Activated CD4-positive, CD25-positive, alpha-beta regulatory T cell (primary cell): Measurements from ENCODE around the gene SPAG8.

Experiments used
- DNase-seq, 4 experiments: peaks; one replicate each; lab custom pipeline; 2025; lab: John Stamatoyannopoulos, UW

SPAG8 gene

DNA sequence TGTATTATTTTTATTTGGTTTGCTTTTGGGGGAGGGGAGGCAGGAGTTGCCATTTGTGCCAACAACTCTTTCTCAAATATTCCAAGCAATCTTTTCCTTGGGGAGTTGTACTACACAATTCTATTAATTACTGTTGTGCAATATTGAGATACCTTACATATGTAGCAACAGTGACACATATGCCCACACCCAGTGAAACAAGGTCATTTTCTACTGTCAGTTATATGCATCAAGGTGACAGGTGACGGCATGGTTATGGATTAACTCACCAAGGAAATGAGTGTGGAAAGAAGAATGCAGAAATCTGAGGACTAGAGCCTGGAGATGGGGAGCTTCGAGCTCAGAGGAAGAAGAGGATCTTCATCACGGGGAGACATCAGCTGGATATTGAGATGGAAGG is 40.1 kb downstream of the SPAG8 start:
- DNase-seq, result no peak

DNA sequence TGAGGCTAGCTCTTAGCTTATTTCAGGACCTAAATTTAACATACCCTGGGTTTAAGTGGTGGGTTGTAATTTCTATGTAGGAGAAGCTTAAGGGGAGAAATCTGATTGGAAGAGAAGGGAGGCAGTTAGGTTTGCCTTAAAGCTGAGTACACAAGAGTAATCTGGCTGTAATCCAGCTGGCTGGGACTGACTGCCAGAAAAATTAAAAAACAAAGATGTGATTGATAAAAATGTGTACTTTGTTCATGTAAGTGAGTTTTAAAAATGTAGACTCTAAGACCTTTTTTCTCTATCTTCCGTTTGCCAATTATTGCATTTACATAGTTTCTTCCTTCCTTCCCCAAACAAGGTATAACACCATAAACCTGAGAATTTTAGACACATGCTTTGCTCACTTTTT is 40.5 kb downstream of the SPAG8 start:
- no peak for DNase-seq

DNA sequence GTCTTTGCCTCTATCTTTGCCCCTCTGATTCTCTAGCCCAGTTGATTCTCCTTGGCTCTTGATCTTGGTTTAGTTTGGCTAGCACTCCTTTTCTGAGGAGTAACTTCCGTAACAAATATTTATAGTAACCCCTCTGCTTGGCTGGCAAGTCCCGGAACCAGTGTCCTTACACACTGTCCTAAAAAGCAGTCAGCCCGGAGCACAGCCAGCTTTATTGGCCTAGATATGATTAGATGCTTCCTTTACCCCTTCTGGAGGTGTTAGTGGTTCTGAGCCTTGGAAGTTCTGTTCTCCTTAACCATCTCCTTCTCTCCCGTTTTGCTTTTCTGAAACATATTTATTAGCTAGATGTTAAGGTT is 41.0 kb downstream of the SPAG8 start:
- no peak for DNase-seq

DNA sequence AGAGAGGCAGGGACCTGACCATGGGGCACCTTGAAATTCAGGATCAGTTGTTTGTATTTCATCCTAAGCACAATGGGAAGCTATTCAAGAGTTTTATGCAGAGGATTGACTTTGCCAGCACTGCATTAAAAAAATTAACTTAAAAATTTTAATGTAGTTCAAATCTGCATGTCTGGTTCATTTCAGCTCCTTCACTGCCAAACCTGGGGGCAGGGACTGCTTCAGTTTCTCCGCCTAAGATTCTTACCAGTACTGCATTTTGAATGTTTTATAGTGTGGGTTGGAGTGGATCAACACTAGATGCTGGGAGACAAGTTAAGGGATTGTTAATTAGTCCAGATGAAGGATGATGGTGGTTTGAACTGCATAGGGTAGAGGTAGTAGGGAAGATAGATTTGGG is 42.3 kb downstream of the SPAG8 start:
- no peak for DNase-seq

DNA sequence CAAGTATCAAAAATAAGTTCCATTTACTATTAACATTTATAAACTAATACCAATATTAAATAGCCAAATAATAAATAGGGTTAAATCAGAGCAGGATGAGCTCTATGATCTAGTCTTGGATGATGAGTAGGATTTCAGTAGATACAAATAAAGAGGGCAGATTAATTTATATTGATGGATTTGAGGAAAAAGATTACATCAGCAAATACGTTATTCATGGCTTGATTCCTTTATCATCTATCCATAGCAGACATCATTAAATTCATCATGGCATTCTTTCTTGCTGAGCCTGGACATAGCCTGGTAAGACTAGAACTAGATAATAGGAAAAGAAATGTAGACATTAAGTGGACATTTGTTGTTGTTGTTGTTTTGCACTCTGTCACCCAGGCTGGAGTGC is 44.6 kb downstream of the SPAG8 start:
- no peak for DNase-seq

DNA sequence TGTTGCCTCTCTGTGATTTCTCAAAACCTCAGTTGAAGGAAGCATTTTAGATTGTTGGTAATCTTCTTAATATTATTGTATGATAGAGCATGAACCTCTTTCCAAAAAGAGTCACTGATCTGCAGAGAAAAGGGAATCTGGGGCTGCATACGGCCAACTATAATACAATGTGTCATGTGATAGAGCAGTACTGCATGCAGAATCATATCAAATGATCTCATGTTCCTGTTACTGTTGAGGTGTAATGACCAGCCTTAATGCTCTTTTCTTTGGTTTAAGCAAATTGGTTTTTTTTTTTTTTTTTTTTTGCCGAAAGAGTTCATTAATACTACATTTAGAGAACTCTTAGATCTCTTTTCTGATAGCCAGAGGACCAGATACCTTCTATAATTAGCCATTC is 45.1 kb downstream of the SPAG8 start:
- DNase-seq, result no peak

DNA sequence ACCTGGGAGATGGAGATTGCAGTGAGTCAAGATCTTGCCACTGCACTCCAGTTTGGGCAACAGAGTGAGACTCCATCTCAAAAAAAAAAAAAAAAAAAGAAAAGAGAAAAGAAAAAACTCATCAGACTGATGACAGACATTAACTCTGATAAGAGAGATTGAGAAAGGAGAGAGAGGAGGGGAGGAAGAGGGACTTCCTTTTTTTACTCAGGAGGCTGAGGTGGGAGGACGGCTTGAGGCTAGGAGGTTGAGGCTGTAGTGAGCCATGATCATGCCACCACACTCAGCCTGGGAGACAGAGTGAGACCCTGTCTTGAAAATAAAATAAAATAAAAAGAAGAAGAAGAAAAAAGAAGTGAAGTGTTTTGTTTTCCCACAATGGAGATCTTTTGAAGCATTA is 48.3 kb downstream of the SPAG8 start:
- no peak for DNase-seq

DNA sequence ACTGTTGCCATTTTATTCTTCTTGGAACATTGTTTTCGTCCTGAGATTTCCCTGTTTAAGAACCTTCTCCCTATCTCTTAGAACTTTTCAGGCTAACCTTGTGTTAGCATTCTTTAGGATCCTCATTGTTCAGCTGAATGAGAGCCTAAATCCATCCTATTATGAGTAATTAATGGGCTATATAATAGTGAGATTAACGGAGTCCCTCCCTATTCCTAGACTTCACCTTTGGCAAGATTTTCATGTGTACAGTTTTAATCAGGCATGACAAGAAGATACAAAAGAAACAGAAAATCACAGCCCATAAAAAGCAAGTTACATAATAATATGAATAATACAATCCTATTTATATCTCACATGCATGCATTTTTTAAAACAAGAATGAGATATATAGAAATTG is 48.9 kb downstream of the SPAG8 start:
- DNase-seq, result no peak

DNA sequence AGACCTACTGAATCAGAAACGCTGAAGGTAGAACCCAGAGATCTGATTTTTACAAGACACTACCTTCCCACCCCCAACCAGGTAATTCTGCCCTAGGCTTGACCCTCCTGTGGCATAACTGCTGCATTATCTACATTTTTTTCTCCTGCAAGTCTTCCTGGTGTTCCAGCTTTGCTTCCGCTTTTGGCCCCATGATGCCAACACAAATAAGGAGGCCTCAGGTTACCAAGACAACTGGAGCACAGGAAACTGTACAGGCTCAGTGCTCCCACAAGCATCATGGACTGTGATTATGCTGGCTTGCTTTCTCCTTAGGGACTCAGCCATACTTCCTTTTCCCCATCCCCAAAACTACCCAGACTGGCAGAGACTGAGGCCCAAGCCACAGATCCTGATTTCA is 51.4 kb downstream of the SPAG8 start:
- DNase-seq, result no peak

DNA sequence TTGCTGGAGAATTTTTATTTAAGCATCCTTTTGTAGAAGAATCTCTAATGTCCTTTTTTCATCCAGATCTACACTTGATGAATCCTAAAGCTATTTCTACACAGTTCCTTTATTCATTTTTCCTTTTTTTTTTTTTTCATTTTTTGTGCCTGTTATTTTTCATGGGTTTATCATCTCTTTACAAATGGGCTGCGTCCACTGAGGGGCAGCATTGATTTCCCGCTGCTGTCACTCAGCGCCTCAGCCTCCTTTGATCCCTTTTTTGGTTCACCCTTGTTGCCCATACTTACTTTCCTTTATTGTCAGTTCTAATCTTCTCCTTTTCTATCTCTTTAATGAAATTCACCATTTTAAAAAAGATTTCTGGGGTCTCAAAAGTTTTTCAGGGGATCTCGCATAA is 52.3 kb downstream of the SPAG8 start:
- no peak for DNase-seq
